K562 (cell line): ENCODE results near the gene RAB40B. TPM values are rescaled to one million over a fixed set of nuclear protein-coding genes. Genes with fewer than 3 reads are reported as not detected.

Experiments
- ATAC-seq: fragments of 200-7000 bp; cut with Tn5 transposase; 3 replicates; pipeline ENCODE4 v1.9.1; 2020; ENCODE audit warnings: moderate library complexity
- BruUV-seq: library from RNA; stranded (reverse); fragments of 400-500 nt; replicated peaks from 2 replicates; lab custom pipeline; 2021; lab: Mats Ljungman, UMichigan
- CTCF ChIA-PET: fragments of 300-600 bp; formaldehyde crosslinking; extraction: SDS; loops from one replicate; lab custom pipeline; 2021; ENCODE audit warnings: low intra/inter-chr PET ratio; lab: Yijun Ruan, JAX
- POLR2A ChIA-PET: fragments of 300-600, 350-650 bp; sonication (Branson Sonifier 250); formaldehyde crosslinking; extraction: SDS; loops from one replicate; lab custom pipeline; 2021; ENCODE audit warnings: antibody characterized with exemption, inconsistent platforms; lab: Yijun Ruan, JAX
- DNase-seq, 4 experiments: peaks; one replicate each; pipeline versions ENCODE4 v3.0.0 to v3.0.0-alpha.2; 2011 to 2018; ENCODE audit warnings: low spot score in 3 of 4, mixed read lengths in 3 of 4; ENCODE audit errors: extremely low read depth in 1 of 4
- FAIRE-seq: peaks from 2 replicates; lab custom pipeline; 2011; peaks lifted over from hg19 to GRCh38; lab: Jason Lieb, UNC
- H2AFZ ChIP-seq: 2 replicates; pipeline ENCODE4 v1.6.0; 2011; ENCODE audit warnings: low read depth, low read length, control low read depth, inconsistent platforms
- H3K27ac ChIP-seq: fragments of 200-600 bp; 3 replicates; pipeline ENCODE4 v1.8.0; 2011; ENCODE audit warnings: low read depth, mild to moderate bottlenecking, control low read depth, inconsistent platforms, low read length, moderate library complexity, mixed read lengths; ENCODE audit errors: extremely low read depth
- H3K27me3 ChIP-seq, 2 experiments: fragments of 300-600 bp in 1 of 2; 2 replicates in 1 of 2; 3 replicates in 1 of 2; pipeline versions ENCODE4 v1.6.0 to v1.8.0; 2011; ENCODE audit warnings: inconsistent platforms in 2 of 2, low read length in 2 of 2, mild to moderate bottlenecking in 1 of 2, mixed read lengths in 1 of 2, moderate library complexity in 1 of 2; ENCODE audit not compliant: control insufficient read depth in 2 of 2, insufficient read depth in 2 of 2
- H3K36me3 ChIP-seq: fragments of 300-600 bp; 3 replicates; pipeline ENCODE4 v1.8.0; 2011; ENCODE audit warnings: mild to moderate bottlenecking, low read length, inconsistent platforms; ENCODE audit not compliant: control insufficient read depth, insufficient read depth
- H3K4me1 ChIP-seq, 2 experiments: fragments of 200-600 bp in 1 of 2; replicated peaks in 1 of 2; 2 replicates in 1 of 2; 3 replicates in 1 of 2; pipeline versions ENCODE4 v1.5.1 to v1.8.0; 2011; ENCODE audit warnings: inconsistent platforms in 2 of 2, low read length in 2 of 2, mild to moderate bottlenecking in 1 of 2, mixed read lengths in 1 of 2, moderate library complexity in 1 of 2; ENCODE audit not compliant: control insufficient read depth in 2 of 2, insufficient read depth in 2 of 2
- H3K4me2 ChIP-seq: 2 replicates; pipeline ENCODE4 v1.6.1; 2011; ENCODE audit warnings: low read length, control low read depth, inconsistent platforms, mixed read lengths; ENCODE audit not compliant: insufficient read depth
- H3K4me3 ChIP-seq: fragments of 200-600 bp; sonication (generic), shearing (Covaris generic); 2 replicates; pipeline ENCODE4 v1.5.1; 2016; ENCODE audit warnings: control low read depth, inconsistent platforms
- H3K79me2 ChIP-seq: fragments of 200-600 bp; 3 replicates; pipeline ENCODE4 v1.8.0; 2011; ENCODE audit warnings: low read length, inconsistent platforms; ENCODE audit not compliant: control insufficient read depth, insufficient read depth
- H3K9ac ChIP-seq, 2 experiments: 2 replicates each; pipeline versions ENCODE4 v1.6.0 to v1.6.1; 2011; ENCODE audit warnings: low read depth in 2 of 2, low read length in 2 of 2, control low read depth in 1 of 2, inconsistent platforms in 1 of 2, mild to moderate bottlenecking in 1 of 2, mixed read lengths in 1 of 2; ENCODE audit not compliant: insufficient read depth in 1 of 2
- H3K9me1 ChIP-seq: one replicate; pipeline ENCODE4 v1.6.0; 2011; ENCODE audit warnings: inconsistent platforms, mild to moderate bottlenecking, low read length, moderate library complexity; ENCODE audit not compliant: control insufficient read depth, insufficient read depth
- H3K9me3 ChIP-seq: replicated peaks from 2 replicates; pipeline ENCODE4 v1.5.1; 2011; ENCODE audit warnings: low read depth, low read length, inconsistent platforms; ENCODE audit not compliant: control insufficient read depth, insufficient read depth
- H4K20me1 ChIP-seq: replicated peaks from 2 replicates; pipeline ENCODE4 v1.6.1; 2011; ENCODE audit warnings: low read length, inconsistent platforms, mixed read lengths; ENCODE audit not compliant: control insufficient read depth, insufficient read depth
- MCM5 ChIP-seq: fragments of 450-650 bp; IDR thresholded peaks from 2 replicates; pipeline ENCODE4 v1.6.1; 2016; ENCODE audit warnings: low read depth
- SLC30A9 ChIP-seq: fragments of 250-450 bp; sonication (Bioruptor Pico); IDR thresholded peaks from 2 replicates; pipeline ENCODE4 v1.8.0; 2022; ENCODE audit warnings: mild to moderate bottlenecking, moderate library complexity
- WGBS: fragments of 100-300 bp; shearing (Covaris generic); methylation state at CpG from one replicate; pipeline ENCODE4 v1.1.6; 2016; ENCODE audit warnings: low coverage, mixed read lengths; ENCODE audit not compliant: insufficient coverage; ENCODE audit errors: missing lambda C conversion rate; 5-methylcytosine and 5-hydroxymethylcytosine counted together
- in situ Hi-C: fragments of 300-500 bp; cut with MboI; formaldehyde crosslinking; loops from 4 replicates; pipeline ENCODE4 v1.15.0; 2018; ENCODE audit warnings: inconsistent platforms, mixed read lengths
- intact Hi-C: fragments of 100-400 bp; cut with micrococcal nuclease; formaldehyde crosslinking; loops from 2 replicates; pipeline ENCODE4 v1.14.2; 2022
- polyA plus RNA-seq, 8 experiments: library from polyadenylated mRNA; depleted of rRNA in 4 of 8; stranded (reverse) in 5 of 8; unstranded in 3 of 8; fragments of >200 nt; fragmentation: Nextera tagmentation in 2 of 8; fragmentation: Illumina TruSeq in 1 of 8; extraction: Ambion mirVana in 2 of 8; extraction: Trizol in 1 of 8; gene quantifications; 2 replicates each; pipeline versions ENCODE4 v1.2.1 to v1.2.3, GENCODE V29; 2011 to 2014; ENCODE audit warnings: inconsistent platforms in 1 of 8, missing spikeins in 1 of 8
- total RNA-seq, 7 experiments: library from RNA; depleted of rRNA in 6 of 7; stranded (reverse); fragments of >200 nt in 6 of 7; fragmentation: Illumina TruSeq in 2 of 7; extraction: Trizol in 2 of 7; gene quantifications; 2 replicates each; pipeline versions ENCODE4 v1.2.1 to v1.2.3, GENCODE V29; 2011 to 2021; ENCODE audit warnings: low replicate concordance in 1 of 7
- TF ChIP-seq, protein P1 (sequence below): sonication (generic); formaldehyde crosslinking; IDR thresholded peaks from 2 replicates; pipeline ENCODE4 v1.9.0; 2022; ENCODE audit warnings: mild to moderate bottlenecking, missing genetic modification reagents
- TF ChIP-seq, protein P2 (sequence below): sonication (generic); formaldehyde crosslinking; IDR thresholded peaks from 2 replicates; pipeline ENCODE4 v1.5.0; 2020; ENCODE audit warnings: missing genetic modification reagents

The RAB40B gene
- total and polyA plus RNA-seq, 9 of the 15 experiments (the other 6 are each of a cell fraction or from before 2014, with no cell fraction given), result 0.13 to 4.6 (median 1.4) TPM

DNA sequence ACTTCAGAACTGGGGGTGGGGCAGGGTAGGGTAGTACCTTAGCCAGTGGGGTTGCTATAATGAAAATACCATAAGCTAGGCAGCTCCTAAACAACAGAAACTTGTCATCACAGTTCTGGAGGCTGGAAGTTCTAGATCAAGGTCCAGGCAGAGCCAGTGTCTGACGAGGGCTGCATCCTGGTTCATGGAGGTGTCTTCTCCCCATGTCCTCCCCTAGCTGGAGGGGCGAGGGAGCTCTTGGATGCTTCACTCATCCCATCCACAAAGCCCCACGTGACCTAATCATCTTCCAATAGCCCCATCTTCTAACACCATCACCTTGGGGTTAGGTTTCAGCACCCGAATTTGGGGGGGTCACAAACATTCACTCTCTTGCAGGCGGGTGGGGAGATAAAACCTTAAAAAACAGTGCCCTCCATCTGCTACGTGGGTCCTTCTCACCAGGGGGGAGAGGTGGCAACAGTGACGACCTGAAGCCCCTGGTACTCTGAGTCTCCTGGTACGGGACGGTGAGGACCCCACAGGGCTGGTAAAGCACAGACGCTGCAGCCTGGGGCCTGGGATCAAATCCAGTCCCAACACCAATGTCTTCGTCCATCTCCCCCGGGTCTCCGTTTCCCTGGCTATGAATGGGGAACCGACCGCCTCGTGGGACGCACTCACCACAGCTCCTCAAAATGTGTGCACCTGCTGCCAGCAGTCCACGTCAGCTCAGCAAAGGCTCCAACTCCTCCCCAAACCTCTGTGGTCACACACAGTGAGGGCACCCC lies 22.8 kb downstream of the RAB40B start:
- Histone ChIP-seq H3K9ac (0 out of 4 replicates have a peak overlapping the region, but pooled peaks of 1 of the 2 experiments have one; percentile 7), H3K9me3 (no peaks in the 10 kb centered on the region), H3K4me1 (peaks cover 0 to 18% of the 10 kb centered on the region in 2 experiments; a peak in 2 of 5 replicates), H3K27me3 (peaks cover 7 to 29% of the 10 kb centered on the region in 2 experiments; a peak in 3 of 5 replicates), H3K4me3 (no peak overlapping the region)
- FAIRE-seq, result no peak
- in situ Hi-C loops, result no loop called here
- BruUV-seq, result no TSS peak
- CTCF ChIA-PET, result no interaction called here
- 27% methylated on average over 15 of the region's 18 CpGs for WGBS
- DNase-seq, result no peak
- TF ChIP-seq, protein P1, sequence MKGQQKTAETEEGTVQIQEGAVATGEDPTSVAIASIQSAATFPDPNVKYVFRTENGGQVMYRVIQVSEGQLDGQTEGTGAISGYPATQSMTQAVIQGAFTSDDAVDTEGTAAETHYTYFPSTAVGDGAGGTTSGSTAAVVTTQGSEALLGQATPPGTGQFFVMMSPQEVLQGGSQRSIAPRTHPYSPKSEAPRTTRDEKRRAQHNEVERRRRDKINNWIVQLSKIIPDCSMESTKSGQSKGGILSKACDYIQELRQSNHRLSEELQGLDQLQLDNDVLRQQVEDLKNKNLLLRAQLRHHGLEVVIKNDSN (CRISPR knock-in tag), result peak; percentile 48
- TF ChIP-seq, protein P2, sequence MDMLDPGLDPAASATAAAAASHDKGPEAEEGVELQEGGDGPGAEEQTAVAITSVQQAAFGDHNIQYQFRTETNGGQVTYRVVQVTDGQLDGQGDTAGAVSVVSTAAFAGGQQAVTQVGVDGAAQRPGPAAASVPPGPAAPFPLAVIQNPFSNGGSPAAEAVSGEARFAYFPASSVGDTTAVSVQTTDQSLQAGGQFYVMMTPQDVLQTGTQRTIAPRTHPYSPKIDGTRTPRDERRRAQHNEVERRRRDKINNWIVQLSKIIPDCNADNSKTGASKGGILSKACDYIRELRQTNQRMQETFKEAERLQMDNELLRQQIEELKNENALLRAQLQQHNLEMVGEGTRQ (CRISPR knock-in tag), result 0 out of 2 replicates have a peak, but pooled peaks have one; percentile 17
- no peak for TF ChIP-seq MCM5
- TF ChIP-seq SLC30A9 (CRISPR knock-in tag), result no peak
- TF ChIP-seq, all 486 proteins: peak for 2
- H3K36me3 ChIP-seq, result no peaks in the 10 kb centered on the region
- H2AFZ ChIP-seq, result no peak overlapping the region
- H3K9me1 ChIP-seq, result no peaks in the 10 kb centered on the region
- H3K79me2 ChIP-seq, result no peaks in the 10 kb centered on the region
- POLR2A ChIA-PET, result interaction anchor here (0.6 kb wide), 1 partner anchor 791 kb away, joined by 3 read pairs; no protein-coding TSS in a partner anchor
- intact Hi-C loops, result no loop called here
- no peak overlapping the region for H3K4me2 ChIP-seq
- H3K27ac ChIP-seq, result no peak overlapping the region
- no peak for ATAC-seq
- no peaks in the 10 kb centered on the region for H4K20me1 ChIP-seq
